Left lung (tissue), 10 donors: Measurements from ENCODE around the gene PRTG. TPM values are rescaled to one million over a fixed set of nuclear protein-coding genes. Genes with fewer than 3 reads are reported as not detected.
"Not testable (repeated sequence)": the region's sequence is repeated elsewhere in the genome, so short reads cannot be mapped to it uniquely, and the experiment has no call there.

Experiments used
- ATAC-seq: fragments of 200-7000 bp; cut with Tn5 transposase; one replicate; pipeline ENCODE4 v1.9.1; 2020; ENCODE audit warnings: moderate library complexity
- DNase-seq, 4 donors: peaks; one replicate each; pipeline ENCODE4 v3.0.0-alpha.2; 2013 to 2020
- H3K27ac ChIP-seq, 2 donors: fragments of 200-600 bp; sonication (generic) in 1 of 2; one replicate each; pipeline versions ENCODE4 v1.5.0 to v1.8.0; 2020 to 2021
- H3K27me3 ChIP-seq, 2 donors: fragments of 200-600 bp; sonication (generic) in 1 of 2; one replicate each; pipeline versions ENCODE4 v1.5.0 to v1.8.0; 2020 to 2021
- H3K36me3 ChIP-seq, 2 donors: fragments of 200-600 bp; sonication (generic) in 1 of 2; one replicate each; pipeline versions ENCODE4 v1.5.0 to v1.8.0; 2020 to 2021
- H3K4me1 ChIP-seq, 2 donors: fragments of 200-600 bp; one replicate each; pipeline ENCODE4 v1.8.0; 2021
- H3K4me3 ChIP-seq, 2 donors: fragments of 200-600 bp; sonication (generic) in 1 of 2; one replicate each; pipeline versions ENCODE4 v1.5.0 to v1.8.0; 2020 to 2021; ENCODE audit warnings: mild to moderate bottlenecking in 1 of 2
- H3K9me3 ChIP-seq, 2 donors: fragments of 200-600 bp; sonication (generic) in 1 of 2; one replicate each; pipeline versions ENCODE4 v1.5.0 to v1.8.0; 2020 to 2021
- CTCF ChIP-seq, 2 donors: fragments of 200-600 bp; sonication (generic) in 1 of 2; IDR thresholded peaks; one replicate each; pipeline versions ENCODE4 v1.5.0 to v1.8.0; 2021; ENCODE audit warnings: antibody characterized with exemption in 2 of 2
- intact Hi-C, 2 donors: fragments of 100-400 bp; cut with DNase I; formaldehyde crosslinking; loops; one replicate each; pipeline versions ENCODE4 v1.11.2 to v1.14.2; 2022
- polyA plus RNA-seq, 6 donors: library from polyadenylated mRNA; unstranded; fragments of 120-200 nt; gene quantifications; one replicate each; pipeline ENCODE4 v1.2.1, GENCODE V29; 2013; ENCODE audit not compliant: insufficient read length in 6 of 6
- total RNA-seq, 2 donors: library from RNA; stranded (reverse); fragmentation: NEBNext Ultra II Directional; extraction: Animal tissue kit (Norgen Biotek cat#: 25700); gene quantifications; one replicate each; pipeline ENCODE4 v1.2.1, GENCODE V29; 2021
- donor health status: DM: no; HTN: yes; CAD: no.
- donor health status: DM: no; HTN: no; CAD: no.

PRTG gene
- total and polyA plus RNA-seq, 8 donors: 6.7 to 10.7 (median 6.8) TPM

- intact Hi-C loops: no loop called here
- no peaks in the 10 kb centered on the region for H3K36me3 ChIP-seq
- no peak overlapping the region for H3K27ac ChIP-seq
- peaks cover 0 to 7% of the 10 kb centered on the region in 2 donors for H3K9me3 ChIP-seq
- TF ChIP-seq CTCF (IDR thresholded peaks at IDR 0.05): no peak
- no peak overlapping the region for H3K4me3 ChIP-seq
- H3K4me1 ChIP-seq: no peaks in the 10 kb centered on the region
- ATAC-seq (no peak), DNase-seq (no peak)
- no peaks in the 10 kb centered on the region for H3K27me3 ChIP-seq
These were observed 141.6 kb downstream of the PRTG start for GRCh38 chr15:55601374-55601773.

- no peaks in the 10 kb centered on the region for H3K4me1 ChIP-seq
- H3K9me3 ChIP-seq: no peaks in the 10 kb centered on the region
- ATAC-seq (no peak), DNase-seq (no peak)
- no peaks in the 10 kb centered on the region for H3K36me3 ChIP-seq
- no peak for TF ChIP-seq CTCF (IDR thresholded peaks at IDR 0.05)
- intact Hi-C loops: no loop called here
- H3K4me3 ChIP-seq: no peak overlapping the region
- no peaks in the 10 kb centered on the region for H3K27me3 ChIP-seq
- H3K27ac ChIP-seq: no peak overlapping the region
These were observed 143.5 kb downstream of the PRTG start for GRCh38 chr15:55599439-55599838.

GRCh38 chr15:55593019-55593418 lies 149.9 kb downstream of the PRTG start:
- peaks cover 0 to 30% of the 10 kb centered on the region in 2 donors for H3K27me3 ChIP-seq
- DNase-seq, H3K36me3 ChIP-seq, ATAC-seq, H3K27ac ChIP-seq, intact Hi-C loops, H3K4me3 ChIP-seq, H3K9me3 ChIP-seq, H3K4me1 ChIP-seq: not testable (repeated sequence)

- Histone ChIP-seq H3K27ac (no peak overlapping the region), H3K9me3 (no peaks in the 10 kb centered on the region), H3K4me1 (peaks cover 5 to 9% of the 10 kb centered on the region in 2 donors), H3K4me3 (no peak overlapping the region), H3K36me3 (no peaks in the 10 kb centered on the region), H3K27me3 (peaks cover 5 to 52% of the 10 kb centered on the region in 2 donors)
- ATAC-seq: no peak
- intact Hi-C loops: no loop called here
- no peak for DNase-seq
- no peak for TF ChIP-seq CTCF (IDR thresholded peaks at IDR 0.05)
These were observed 152.2 kb downstream of the PRTG start for GRCh38 chr15:55590788-55591187.

GRCh38 chr15:55589287-55589686 lies 153.7 kb downstream of the PRTG start:
- Histone ChIP-seq H3K27ac (no peak overlapping the region), H3K9me3 (no peaks in the 10 kb centered on the region), H3K4me3 (peak overlapping the region in 1 of 2 donors; percentile 43), H3K36me3 (no peaks in the 10 kb centered on the region), H3K4me1 (peaks cover 5 to 9% of the 10 kb centered on the region in 2 donors), H3K27me3 (peaks cover 5 to 67% of the 10 kb centered on the region in 2 donors)
- DNase-seq (peak in 2 of 4 donors; percentile 10 to 22), ATAC-seq (no peak)
- no peak for TF ChIP-seq CTCF (IDR thresholded peaks at IDR 0.05)
- intact Hi-C loops: no loop called here

- H3K36me3 ChIP-seq: no peaks in the 10 kb centered on the region
- ATAC-seq (no peak), DNase-seq (no peak)
- H3K27ac ChIP-seq: peak overlapping the region; percentile 50 to 65
- H3K4me1 ChIP-seq: peaks cover 5 to 9% of the 10 kb centered on the region in 2 donors
- intact Hi-C loops: no loop called here
- H3K9me3 ChIP-seq: no peaks in the 10 kb centered on the region
- TF ChIP-seq CTCF (IDR thresholded peaks at IDR 0.05): no peak
- peaks cover 5 to 72% of the 10 kb centered on the region in 2 donors for H3K27me3 ChIP-seq
- H3K4me3 ChIP-seq: peak overlapping the region; percentile 43 to 55
These were observed 154.2 kb downstream of the PRTG start for GRCh38 chr15:55588815-55589115.
